Stimulated activated CD4-positive, alpha-beta T cell treated with anti-CD3 and anti-CD28 coated beads, Interleukin-4, amount 100 ng/mL, for 4 hours (primary cell): ENCODE measurements around the gene FN1.

ENCODE experiments used
- DNase-seq, 2 experiments: peaks; one replicate each; pipeline ENCODE4 v3.0.0-alpha.2; 2020

The FN1 gene

DNA sequence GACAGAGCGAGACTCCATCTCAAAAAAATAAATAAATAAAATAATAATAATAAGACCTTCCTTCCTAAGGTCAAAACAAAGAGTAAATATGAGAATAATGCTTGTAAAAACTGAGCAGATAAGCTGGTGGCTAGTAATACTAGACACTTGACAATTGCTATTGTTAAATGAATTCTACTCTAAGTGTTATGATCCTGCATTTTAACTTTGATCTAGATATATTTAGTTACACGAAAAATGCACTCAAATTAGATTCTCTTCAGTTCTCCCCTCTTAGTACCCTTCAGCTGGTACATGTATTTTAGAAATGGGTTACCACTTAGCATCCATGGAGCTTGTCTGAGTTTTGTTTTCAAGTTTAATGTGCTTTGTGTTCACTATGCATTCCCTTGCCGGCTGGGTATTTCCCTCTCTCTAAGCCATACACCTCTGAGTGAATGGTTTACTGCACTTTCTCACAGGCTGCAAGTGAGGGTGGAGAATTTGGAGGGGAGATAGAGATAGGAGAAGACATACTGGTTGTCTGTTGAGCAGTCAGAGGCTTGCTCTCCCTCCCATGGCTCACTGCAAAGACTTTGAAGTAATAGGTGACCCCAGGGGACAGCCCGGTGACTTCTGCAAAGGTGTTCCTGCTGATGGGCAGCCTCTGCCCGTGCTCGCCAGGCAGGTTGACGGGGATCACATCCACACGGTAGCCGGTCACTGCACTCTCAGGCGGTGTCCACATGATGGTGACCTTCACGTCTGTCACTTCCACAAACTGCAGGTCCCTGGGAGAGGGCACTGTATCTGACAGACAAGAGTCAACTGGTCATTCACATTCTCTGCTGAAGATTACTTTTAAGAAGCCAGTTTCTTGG lies 29.9 kb downstream of the FN1 start:
- DNase-seq = no peak

DNA sequence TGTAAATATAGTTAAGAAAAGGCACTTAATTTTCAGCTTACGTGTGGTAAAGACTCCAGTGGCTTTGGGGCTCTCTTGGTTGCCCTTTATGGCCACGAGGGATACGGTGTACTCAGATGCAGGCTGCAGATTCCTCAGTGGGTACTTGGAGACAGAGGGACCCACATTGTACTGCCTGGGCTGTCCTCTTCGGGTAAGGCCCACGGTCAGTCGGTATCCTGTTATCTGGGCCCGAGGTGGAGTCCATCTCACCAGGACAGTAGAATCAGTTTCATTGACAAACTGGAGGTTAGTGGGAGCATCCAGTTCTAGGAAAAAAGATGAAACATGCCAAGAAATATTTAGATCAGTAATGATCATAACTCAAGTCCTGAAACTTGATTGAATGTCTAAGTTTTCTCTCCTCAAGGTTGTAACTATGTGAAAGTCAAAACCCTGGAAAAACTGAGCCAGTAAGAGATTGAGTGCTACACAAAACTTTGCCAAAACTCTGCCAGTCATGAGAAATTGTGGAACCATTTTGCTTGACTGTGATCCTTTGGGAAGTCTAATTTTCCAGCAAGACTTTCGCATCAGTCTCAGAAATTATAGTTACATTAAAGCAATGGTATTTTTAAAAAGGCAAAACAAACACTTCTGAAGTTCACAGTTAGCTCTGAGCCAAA lies 31.4 kb downstream of the FN1 start:
- DNase-seq = no peak

DNA sequence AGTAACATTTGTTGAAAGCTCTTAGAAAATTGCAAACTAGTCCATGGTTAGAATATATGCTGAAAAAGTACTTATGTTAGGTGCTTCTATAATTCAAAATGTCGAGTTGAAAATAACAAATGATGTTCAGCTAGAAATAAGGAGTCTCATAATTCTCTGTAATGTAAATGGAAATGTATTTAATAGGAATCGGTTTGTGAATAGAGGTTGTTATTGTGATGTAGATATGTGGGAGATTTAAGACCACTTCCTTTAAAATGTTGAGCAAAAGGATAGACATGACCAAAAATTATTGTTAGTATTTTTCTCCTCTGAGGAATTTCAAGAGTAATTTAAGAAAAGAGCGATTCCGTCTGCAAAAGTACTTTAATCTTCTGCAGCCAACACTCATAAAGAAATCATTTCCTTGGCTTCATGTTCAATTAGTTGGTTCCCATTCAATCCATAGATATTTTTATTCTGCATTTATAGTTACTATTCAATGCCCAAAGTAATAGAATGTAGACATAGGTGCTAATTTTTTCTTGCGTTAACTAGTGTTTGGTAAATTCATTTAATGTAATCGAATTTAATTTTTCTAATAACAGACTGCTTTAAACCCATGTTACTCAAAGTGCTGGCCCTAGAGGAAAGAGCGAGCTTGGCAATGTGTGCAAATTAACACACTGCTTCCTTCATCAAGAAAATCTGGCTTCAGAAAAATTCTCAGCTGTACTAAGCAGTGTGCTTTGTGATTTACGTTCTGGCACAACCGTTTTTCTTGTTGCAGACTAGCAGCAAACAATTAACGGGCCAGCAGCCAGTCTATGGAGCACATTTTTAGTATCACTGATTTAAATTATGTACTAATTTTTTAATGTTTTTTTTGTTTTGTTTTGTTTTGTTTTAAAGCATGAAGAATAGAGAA lies 32.2 kb downstream of the FN1 start:
- no peak for DNase-seq

DNA sequence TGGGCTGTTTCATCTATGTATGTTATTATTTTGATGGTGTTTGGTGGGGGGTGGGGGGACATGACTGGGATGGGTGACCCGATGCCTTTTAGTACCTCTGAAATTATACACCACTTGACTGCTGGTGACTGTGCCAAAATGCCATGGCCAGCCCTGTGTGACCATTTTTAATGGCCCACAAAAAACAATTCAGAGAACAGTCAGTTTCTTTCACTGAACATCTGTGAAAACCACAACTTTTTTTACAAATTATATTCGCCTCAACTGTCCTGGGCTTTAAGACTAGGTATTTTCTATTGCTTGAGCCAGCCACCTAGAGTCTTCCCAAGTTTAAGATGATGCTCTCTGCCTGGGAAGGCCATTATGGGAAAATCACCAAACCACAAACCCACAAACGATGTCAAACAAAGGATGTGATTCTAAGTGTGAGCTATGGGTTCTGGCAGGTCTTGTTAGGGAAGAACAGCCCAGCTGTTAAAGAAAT lies 33.9 kb downstream of the FN1 start:
- DNase-seq = no peak

DNA sequence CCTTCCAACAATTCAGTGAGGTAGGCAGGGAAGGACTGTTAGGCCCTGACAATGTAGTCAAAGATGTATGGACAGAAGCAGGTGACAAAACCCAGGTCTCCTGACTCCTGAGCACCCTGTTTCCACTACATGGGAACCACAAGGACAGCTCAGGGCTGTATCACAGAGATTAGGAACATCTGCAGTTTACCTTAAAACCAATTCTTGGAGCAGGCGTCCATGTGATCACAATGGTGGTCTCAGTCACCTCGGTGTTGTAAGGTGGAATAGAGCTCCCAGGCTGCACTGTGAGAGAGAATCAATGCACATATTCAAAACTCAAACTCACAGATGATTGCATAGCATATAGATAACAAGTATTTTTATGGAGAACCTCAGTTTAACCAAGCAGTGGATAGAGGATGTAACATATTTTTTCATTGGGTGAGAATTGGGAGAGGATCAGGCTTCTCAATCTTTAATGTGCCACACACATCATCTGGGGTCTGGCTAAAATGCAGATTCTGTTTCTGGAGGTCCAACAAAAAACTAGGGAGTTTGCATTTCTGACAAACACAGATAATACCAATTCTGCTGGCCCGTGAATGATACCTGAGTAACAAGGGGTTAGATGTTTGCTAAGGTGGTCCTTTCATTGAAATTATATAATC lies 36.7 kb downstream of the FN1 start:
- DNase-seq = no peak

DNA sequence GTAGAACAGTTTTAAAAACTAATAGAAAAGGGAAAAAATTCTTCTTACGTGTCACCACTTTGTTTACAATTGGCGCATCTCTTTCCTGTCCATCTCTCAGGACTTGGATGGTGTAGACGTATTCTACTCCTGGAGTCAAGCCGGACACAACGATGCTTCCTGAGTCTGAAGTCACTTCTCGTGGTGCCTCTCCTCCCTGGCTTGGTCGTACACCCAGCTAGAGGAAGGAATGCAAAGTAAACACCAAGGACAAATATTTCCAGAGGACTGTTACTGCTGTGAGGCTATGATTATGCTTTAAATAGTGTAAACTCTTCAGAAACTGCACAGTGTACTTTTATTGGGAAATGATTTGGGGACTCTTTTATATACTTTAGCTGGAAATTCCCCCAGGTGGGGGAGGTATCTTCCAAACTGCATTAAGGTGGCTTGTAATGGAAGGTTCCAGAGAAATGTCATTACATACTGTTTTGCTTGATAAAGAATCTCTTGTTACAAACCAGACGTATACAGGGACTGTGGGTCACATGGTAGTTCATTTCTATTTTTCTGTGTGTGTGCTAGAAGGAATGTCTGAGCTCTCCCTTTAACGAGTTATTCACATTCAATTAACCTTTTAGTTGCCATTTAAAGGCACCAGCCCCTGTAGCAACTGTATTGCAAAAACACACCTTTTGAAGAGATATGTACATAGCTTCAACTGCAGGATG lies 38.1 kb downstream of the FN1 start:
- no peak for DNase-seq

DNA sequence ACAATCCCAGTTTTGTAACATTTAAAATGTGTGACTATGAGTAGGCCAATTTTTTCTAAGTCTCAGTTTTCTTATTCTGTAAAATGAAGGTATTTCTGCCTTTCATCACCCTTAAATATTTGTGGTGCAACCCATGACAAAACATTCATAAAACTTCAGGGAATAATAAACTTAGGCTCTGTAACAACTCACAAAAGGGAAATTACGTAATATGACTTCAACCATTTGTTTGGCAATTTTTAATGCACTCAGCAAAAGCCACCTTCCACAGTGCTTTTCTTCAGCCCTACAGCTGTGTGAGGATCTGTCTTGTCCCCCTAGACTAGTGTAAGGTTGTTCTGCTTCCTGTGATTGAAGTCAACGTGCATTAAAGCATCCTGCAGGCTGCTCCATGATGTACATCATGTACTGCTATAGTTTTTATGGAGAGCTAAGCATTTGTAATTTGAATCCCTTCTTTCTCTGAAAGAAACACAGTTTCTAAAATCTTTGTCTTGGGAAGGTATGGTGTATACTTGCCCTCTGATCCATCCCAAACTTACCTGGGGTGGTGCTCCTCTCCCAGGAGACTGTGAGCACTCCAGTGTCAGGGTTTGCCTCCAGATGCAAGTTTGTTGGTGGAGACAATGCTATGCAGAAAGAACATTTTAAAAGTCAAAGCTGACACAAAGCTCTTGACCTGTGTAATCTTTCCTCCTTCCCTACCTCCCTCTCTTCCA lies 39.1 kb downstream of the FN1 start:
- DNase-seq = no peak

DNA sequence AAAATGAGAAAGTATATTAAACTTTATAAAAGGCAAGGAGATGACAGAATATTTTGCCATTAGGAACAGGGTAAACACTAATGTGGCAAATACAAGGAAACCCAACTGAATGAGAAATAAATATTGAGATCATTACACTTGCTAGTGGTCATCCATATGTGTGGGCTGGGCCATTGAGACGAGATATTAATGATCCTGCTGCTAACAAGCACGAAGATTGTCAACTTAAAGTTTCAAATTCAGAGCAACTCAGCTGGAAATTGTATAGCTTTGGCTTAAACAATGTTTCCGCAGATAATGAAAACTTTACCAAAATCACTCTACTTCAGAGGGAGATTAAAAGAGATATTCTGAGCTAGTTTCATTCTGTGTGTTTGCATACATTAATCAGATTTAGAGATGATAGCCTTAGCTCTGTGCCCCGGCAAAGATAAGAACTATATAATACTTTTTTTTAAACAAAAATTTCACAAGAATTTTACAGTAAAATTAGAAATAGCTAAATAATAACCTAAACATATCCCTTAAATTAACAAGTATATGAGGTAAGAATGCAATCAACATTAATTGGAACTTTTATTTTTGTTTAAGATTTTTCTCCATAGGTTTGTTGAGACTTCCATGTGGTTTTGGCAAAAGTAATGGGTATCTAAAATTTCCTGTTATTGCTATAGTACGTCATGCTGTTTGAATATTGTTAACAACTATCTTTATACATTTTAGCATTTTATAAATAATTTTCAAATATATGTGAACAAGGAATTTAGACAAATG lies 40.0 kb downstream of the FN1 start:
- no peak for DNase-seq

DNA sequence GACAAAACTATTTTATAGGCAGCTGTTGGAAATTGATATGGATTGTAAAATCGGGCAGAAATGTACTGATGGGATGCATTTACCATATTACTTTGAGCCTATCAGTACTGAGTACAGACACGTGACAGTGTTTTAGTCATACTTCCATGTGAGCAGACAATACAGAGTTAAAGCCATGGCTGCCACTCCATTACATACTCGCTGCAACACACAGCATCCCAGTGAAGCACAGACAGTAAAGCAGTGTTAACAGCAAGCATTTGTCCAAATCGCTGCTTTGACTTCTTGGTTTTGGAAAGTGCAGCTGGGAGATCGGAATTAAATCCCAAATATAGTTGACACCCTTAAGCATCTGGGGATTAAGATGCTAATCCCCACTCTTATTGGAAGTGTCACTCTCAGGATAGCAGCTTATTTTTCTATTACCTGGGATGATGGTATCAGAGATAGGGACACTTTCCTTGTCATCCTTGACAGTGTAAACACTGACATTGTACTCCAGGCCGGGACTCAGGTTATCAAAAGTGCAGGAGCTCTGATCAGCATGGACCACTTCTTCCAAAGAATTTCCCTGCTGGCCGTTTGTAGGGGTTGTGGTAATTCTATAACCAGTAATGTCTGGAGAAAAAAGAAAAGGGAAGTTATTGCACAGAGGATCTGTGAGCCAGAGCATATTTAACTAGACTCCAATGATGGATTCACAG lies 41.6 kb downstream of the FN1 start:
- DNase-seq = no peak

DNA sequence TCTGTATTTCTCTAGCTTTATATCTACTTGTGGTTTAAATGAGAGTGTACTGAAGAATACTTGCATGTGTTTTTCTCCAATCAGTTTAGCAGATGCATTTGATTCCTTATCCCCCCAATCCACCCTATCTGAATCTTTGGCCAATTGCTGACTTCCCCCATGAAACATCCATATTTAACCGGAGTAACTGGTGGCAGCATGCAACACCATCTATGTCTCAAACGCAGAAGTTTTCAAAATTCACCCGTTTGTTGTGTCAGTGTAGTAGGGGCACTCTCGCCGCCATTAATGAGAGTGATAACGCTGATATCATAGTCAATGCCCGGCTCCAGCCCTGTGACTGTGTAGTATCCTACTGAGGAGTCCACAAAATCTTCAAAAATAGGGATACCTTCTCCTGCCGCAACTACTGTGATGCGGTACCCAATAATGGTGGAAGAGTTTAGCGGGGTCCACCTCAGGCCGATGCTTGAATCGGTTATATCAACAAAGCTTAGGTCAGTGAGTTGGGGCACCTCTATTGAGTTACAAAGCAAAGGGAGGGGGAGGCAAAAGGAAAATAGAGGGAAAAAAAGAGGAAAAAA lies 43.1 kb downstream of the FN1 start:
- no peak for DNase-seq

DNA sequence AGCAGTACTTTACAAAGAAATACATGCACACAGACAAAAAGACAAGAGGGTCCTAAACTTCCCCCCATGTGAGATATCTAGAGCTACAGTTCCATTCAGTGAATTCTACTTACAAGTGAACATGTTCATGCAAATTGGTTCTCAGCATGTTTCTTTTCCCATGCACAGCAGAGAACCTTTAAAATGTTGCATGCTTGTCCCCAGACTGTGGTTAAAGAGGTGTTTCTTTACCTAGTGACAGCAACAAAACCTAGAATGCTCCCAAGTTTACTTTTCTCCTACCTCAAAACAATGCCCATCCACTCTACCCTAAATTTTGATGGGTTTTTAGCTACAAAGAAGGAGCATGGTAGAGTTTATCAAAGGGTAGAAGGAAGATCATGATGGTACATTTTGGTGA lies 43.7 kb downstream of the FN1 start:
- DNase-seq = no peak

DNA sequence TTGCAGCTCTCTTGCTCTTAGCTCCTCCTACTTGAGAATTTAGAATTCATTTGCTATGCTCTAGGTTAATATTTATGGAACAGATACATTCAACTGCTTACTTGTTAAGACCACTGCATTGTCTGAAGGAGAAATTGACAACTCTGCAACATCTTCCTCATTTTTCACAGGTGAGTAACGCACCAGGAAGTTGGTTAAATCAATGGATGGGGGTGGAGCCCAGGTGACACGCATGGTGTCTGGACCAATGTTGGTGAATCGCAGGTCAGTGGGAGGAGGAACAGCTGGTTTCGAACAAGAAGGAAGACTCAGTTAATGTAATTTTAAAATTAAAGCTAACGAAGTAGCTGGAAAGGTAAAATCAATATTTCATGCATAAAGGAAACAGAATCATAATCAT lies 44.3 kb downstream of the FN1 start:
- no peak for DNase-seq

DNA sequence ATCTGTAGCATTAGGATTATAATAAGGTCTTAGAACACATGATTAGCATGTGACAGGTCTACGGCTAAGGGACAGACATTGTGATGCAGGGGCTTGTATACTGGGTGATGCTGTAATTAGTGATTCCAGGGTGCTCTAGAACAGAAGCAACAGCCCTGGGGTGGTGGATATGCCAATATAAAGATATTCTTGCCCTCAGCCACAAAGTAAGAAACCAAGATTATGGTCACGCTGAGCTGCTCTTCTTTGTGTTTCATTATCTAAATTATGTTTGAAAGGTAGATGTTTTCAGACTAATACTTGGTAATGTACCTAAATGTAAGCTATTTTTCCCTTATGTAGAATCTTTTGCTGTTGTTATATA lies 45.3 kb downstream of the FN1 start:
- DNase-seq = no peak

DNA sequence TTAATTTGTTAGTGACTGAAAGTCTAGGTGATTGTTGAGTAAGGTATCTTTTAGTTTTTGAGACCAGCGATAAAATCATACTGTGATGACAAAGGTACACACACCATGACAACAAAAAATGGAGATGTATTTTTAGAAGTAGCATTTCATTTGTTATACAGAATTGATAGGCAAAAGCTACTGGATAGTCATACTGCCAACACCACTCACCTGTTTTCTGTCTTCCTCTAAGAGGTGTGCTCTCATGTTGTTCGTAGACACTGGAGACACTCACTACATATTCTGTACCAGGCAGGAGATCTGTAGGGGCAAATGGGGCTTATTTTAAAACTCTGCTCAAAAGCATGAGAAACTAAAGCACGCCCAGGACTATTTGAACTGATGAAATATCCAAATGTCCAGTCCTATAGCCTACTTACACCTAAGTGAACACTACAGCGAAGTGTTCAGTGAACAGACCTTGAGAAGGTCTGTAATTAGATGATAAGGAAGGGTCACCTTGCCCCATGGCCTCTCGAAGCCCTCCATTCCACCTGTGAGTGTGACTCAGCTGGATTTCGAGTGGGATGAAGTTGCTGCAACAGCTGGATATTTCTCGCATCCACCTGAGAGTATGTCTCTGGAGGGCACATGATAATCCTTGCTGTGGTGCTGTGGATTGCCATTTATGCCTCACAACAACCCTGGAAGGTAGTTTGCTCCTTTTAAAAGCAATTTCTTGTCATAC lies 47.7 kb downstream of the FN1 start:
- DNase-seq = no peak

DNA sequence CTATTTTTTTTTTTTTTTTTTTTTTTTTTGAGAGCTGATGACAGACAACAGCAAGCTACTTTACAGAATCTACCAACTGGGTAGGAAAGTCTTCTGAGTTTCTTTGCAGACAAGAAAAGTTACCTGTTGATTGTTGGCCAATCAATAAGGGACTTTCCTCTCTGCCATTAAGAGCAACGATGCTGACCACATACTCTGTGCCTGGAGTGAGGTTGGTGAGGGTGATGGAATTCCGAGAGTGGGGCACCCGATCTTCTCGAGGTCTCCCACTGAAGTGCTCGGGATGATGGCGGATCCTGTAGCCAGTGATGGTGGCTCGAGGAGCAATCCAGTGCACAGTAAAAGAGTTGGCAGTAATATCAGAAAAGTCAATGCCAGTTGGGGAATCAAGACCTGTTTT lies 49.3 kb downstream of the FN1 start:
- DNase-seq = no peak

DNA sequence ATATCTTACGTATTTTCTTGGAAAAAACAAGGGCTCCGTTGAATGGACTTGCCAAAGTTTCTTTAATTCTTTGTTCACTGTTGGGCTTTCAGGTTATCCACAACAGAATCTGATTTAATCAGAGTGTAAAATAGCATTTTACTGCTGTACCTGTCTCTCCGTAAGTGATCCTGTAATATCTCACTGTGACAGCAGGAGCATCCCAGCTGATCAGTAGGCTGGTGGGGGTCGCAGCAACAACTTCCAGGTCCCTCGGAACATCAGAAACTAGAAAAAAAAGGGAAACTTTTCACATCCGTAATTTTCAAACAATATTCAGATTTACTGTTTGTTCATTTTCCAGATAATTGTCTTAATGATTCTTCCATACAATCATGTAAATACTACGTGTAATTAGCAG lies 51.2 kb downstream of the FN1 start:
- no peak for DNase-seq

DNA sequence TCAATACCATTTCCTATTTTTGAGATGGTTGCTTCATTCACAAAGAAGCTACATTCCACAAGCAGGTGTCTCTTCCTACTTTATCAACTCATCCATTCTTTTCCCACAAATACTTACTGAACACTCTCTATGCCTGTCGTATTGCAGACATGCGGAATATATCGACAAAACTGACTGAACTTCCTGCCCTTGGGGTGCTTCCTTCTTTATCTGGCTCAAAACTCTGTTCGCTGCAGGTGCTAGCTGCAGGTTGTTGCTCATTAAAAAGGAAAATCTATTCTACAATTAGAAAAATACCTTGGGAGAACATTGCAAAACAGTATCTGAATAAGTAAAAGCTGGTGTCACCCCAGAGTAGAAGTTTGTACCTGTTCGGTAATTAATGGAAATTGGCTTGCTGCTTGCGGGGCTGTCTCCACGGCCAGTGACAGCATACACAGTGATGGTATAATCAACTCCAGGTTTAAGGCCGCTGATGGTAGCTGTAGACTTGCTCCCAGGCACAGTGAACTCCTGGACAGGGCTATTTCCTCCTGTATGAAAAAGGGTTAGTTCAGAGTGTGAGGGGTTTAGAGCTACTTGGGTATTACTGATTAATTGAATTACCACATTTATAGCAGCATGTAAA lies 52.1 kb downstream of the FN1 start:
- no peak for DNase-seq

DNA sequence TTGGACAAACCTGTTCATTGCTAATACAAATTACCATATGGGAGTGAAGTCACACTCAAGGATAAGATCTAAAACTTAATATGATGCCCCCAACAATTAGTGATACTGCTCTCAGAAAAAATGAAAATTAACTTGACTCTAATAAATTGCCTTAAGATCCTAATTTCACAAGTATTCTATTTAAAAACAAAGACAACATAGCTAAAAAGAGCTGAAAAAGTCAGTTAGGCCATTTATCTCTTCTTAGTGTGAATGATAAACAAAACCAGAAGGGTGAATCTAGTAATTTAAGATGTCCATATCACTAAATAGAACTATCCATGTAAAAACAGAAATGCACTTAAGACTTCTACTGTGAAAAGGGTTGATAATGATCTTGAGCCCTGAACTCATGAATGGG lies 53.4 kb downstream of the FN1 start:
- no peak for DNase-seq

DNA sequence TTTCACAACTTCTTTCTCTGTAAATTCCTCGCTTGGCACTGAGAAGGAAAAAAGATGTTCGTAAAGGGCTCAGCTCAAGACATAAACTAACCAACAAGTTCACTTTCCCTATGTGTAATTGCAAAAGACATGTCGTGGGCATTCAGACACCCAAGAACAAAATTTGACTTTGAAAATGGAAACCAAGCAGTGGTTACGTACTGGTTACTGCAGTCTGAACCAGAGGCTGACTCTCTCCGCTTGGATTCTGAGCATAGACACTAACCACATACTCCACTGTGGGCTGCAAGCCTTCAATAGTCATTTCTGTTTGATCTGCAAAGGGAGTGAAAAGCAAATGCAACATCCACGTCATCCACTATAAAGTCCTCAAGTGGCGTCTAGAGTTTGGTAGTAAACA lies 53.9 kb downstream of the FN1 start:
- no peak for DNase-seq
